ENCODE results near the gene KLHL1. TPM values are rescaled to one million over a fixed set of nuclear protein-coding genes. Genes with fewer than 3 reads are reported as not detected.

Gene KLHL1
- total RNA-seq, 1 experiment from 2014 or later, result not detected

GRCh38 chr13:69676286-69676685 lies 432.0 kb downstream of the KLHL1 start:
- intact Hi-C loops (cut with micrococcal nuclease; ENCODE audit: unreplicated experiment), result no loop called here
- H3K4me3 Mint-ChIP-seq (ENCODE audit: low read depth, unreplicated experiment), result no peak overlapping the region
- no peaks in the 10 kb centered on the region for H3K4me1 Mint-ChIP-seq (ENCODE audit: low read depth, unreplicated experiment)
- CTCF ChIA-PET, result no interaction called here
- TF ChIP-seq, protein P1, sequence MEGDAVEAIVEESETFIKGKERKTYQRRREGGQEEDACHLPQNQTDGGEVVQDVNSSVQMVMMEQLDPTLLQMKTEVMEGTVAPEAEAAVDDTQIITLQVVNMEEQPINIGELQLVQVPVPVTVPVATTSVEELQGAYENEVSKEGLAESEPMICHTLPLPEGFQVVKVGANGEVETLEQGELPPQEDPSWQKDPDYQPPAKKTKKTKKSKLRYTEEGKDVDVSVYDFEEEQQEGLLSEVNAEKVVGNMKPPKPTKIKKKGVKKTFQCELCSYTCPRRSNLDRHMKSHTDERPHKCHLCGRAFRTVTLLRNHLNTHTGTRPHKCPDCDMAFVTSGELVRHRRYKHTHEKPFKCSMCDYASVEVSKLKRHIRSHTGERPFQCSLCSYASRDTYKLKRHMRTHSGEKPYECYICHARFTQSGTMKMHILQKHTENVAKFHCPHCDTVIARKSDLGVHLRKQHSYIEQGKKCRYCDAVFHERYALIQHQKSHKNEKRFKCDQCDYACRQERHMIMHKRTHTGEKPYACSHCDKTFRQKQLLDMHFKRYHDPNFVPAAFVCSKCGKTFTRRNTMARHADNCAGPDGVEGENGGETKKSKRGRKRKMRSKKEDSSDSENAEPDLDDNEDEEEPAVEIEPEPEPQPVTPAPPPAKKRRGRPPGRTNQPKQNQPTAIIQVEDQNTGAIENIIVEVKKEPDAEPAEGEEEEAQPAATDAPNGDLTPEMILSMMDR (IDR thresholded peaks at IDR 0.05; ENCODE audit: unreplicated experiment), result no peak
- H3K9me3 Mint-ChIP-seq (ENCODE audit: low read depth, unreplicated experiment), result no peaks in the 10 kb centered on the region
- no peaks in the 10 kb centered on the region for H3K27me3 Mint-ChIP-seq (ENCODE audit: unreplicated experiment)
- BruUV-seq (replicated peaks), result no TSS peak
- H3K36me3 Mint-ChIP-seq (ENCODE audit: insufficient read depth, unreplicated experiment), result no peaks in the 10 kb centered on the region
- no peak overlapping the region for H3K27ac Mint-ChIP-seq (ENCODE audit: unreplicated experiment)
- DNase-seq, result no peak

DNA sequence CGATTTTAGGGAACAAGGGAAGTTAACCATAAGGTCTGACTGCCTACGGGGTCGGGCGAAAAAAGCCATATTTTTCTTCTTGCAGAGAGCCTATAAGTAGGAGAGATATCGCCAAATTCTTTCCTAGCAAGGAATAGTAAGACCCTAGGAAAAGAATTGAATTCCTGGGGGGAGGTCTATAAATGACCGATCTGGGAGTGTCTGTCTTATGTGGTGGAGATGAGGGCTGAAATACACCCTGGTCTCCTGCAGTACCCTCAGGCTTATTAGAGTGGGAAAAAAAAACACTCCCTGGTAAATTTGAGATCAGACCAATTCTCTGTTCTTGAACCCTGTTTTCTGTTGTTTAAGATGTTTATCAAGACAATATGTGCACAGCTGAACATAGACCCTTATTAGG lies 448.1 kb downstream of the KLHL1 start:
- Mint-ChIP-seq H3K27me3 (ENCODE audit: unreplicated experiment) (no peaks in the 10 kb centered on the region), H3K9me3 (ENCODE audit: low read depth, unreplicated experiment) (no peaks in the 10 kb centered on the region), H3K36me3 (ENCODE audit: insufficient read depth, unreplicated experiment) (no peaks in the 10 kb centered on the region), H3K4me3 (ENCODE audit: low read depth, unreplicated experiment) (no peak overlapping the region), H3K4me1 (ENCODE audit: low read depth, unreplicated experiment) (no peaks in the 10 kb centered on the region), H3K27ac (ENCODE audit: unreplicated experiment) (no peak overlapping the region)
- DNase-seq, result no peak
- CTCF ChIA-PET, result no interaction called here
- TF ChIP-seq, protein P1 (IDR thresholded peaks at IDR 0.05; ENCODE audit: unreplicated experiment), result no peak
- BruUV-seq (replicated peaks), result no TSS peak
- intact Hi-C loops (cut with micrococcal nuclease; ENCODE audit: unreplicated experiment), result no loop called here

DNA sequence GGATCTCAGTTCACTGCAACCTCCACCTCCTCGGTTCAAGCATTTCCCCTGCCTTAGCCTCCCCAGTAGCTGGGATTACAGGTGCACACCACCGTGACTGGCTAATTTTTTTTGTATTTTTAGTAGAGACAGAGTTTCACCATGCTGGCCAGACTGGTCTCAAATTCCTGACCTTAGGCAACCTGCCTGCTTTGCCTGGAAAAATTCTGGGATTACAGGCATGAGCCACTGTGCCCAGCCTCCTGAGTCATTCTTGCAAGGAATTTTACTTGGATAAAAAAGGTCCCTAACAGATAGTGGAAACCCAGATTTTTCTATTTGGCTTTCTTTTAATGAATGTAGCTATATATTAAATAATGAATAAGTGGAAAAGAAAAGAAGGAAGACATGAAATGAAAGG lies 450.6 kb downstream of the KLHL1 start:
- Mint-ChIP-seq H3K4me1 (ENCODE audit: low read depth, unreplicated experiment) (no peaks in the 10 kb centered on the region), H3K36me3 (ENCODE audit: insufficient read depth, unreplicated experiment) (no peaks in the 10 kb centered on the region), H3K27me3 (ENCODE audit: unreplicated experiment) (no peaks in the 10 kb centered on the region), H3K9me3 (ENCODE audit: low read depth, unreplicated experiment) (no peaks in the 10 kb centered on the region), H3K4me3 (ENCODE audit: low read depth, unreplicated experiment) (no peak overlapping the region), H3K27ac (ENCODE audit: unreplicated experiment) (no peak overlapping the region)
- CTCF ChIA-PET, result no interaction called here
- intact Hi-C loops (cut with micrococcal nuclease; ENCODE audit: unreplicated experiment), result no loop called here
- TF ChIP-seq, protein P1 (IDR thresholded peaks at IDR 0.05; ENCODE audit: unreplicated experiment), result no peak
- BruUV-seq (replicated peaks), result no TSS peak
- DNase-seq, result no peak

- CTCF ChIA-PET, result no interaction called here
- Mint-ChIP-seq H3K4me3 (ENCODE audit: low read depth, unreplicated experiment) (no peak overlapping the region), H3K27me3 (ENCODE audit: unreplicated experiment) (no peaks in the 10 kb centered on the region), H3K36me3 (ENCODE audit: insufficient read depth, unreplicated experiment) (no peaks in the 10 kb centered on the region), H3K27ac (ENCODE audit: unreplicated experiment) (no peak overlapping the region), H3K4me1 (ENCODE audit: low read depth, unreplicated experiment) (no peaks in the 10 kb centered on the region), H3K9me3 (ENCODE audit: low read depth, unreplicated experiment) (no peaks in the 10 kb centered on the region)
- intact Hi-C loops (cut with micrococcal nuclease; ENCODE audit: unreplicated experiment), result no loop called here
- TF ChIP-seq, protein P1 (IDR thresholded peaks at IDR 0.05; ENCODE audit: unreplicated experiment), result no peak
- DNase-seq, result no peak
- no TSS peak for BruUV-seq (replicated peaks)
Observed at GRCh38 chr13:69654392-69654791, 453.9 kb downstream of the KLHL1 start.

Other genes with a start within 250 kb of the KLHL1 start
- not detected in 2 replicates for gene ATXN8OS, start 626 bp downstream of the KLHL1 start, total RNA-seq (2022)